HL-60 (cell line): ENCODE results near the gene KLC4.

Experiments
- CTCF ChIP-seq: IDR thresholded peaks from one replicate; pipeline ENCODE4 v1.5.1; 2011; ENCODE audit warnings: low read length, control low read depth, inconsistent platforms; ENCODE audit not compliant: insufficient read depth
- TF ChIP-seq, protein P1 (sequence below): IDR thresholded peaks from 2 replicates; pipeline ENCODE4 v1.6.1; 2012; ENCODE audit warnings: low read depth; ENCODE audit not compliant: insufficient replicate concordance

- TF ChIP-seq CTCF = no peak
- TF ChIP-seq, protein P1, sequence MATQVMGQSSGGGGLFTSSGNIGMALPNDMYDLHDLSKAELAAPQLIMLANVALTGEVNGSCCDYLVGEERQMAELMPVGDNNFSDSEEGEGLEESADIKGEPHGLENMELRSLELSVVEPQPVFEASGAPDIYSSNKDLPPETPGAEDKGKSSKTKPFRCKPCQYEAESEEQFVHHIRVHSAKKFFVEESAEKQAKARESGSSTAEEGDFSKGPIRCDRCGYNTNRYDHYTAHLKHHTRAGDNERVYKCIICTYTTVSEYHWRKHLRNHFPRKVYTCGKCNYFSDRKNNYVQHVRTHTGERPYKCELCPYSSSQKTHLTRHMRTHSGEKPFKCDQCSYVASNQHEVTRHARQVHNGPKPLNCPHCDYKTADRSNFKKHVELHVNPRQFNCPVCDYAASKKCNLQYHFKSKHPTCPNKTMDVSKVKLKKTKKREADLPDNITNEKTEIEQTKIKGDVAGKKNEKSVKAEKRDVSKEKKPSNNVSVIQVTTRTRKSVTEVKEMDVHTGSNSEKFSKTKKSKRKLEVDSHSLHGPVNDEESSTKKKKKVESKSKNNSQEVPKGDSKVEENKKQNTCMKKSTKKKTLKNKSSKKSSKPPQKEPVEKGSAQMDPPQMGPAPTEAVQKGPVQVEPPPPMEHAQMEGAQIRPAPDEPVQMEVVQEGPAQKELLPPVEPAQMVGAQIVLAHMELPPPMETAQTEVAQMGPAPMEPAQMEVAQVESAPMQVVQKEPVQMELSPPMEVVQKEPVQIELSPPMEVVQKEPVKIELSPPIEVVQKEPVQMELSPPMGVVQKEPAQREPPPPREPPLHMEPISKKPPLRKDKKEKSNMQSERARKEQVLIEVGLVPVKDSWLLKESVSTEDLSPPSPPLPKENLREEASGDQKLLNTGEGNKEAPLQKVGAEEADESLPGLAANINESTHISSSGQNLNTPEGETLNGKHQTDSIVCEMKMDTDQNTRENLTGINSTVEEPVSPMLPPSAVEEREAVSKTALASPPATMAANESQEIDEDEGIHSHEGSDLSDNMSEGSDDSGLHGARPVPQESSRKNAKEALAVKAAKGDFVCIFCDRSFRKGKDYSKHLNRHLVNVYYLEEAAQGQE = no peak
These were observed 26.7 kb downstream of the KLC4 start for GRCh38 chr6:43086022-43086658.
